GM18517 (cell line): Measurements from ENCODE around the gene CPHXL.

Source experiments
- ATAC-seq: cut with Tn5 transposase; IDR thresholded peaks from one replicate; pipeline ENCODE4 v1.9.1; 2021; ENCODE audit warnings: mild to moderate bottlenecking, moderate library complexity; ENCODE audit not compliant: unreplicated experiment

The CPHXL gene

DNA sequence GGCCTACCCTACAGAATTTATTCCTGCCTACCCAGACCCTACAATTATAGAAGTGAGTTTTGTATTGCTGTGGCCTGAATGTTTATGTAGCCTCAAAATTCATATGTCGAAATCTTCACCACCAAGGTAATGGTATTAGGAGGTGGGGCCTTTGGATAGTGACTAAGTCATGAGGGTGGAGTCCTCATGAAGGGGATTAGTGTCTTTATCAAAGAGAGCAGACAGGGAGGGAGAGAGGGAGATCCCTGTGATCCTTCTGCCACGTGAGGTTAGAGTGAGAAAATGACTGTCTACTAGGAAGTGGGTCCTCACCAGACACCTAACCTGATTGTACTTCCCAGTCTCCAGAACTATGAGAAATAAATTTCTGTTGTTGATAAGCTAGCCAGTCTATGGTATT lies 24.0 kb downstream of the CPHXL start:
- no peak for ATAC-seq

DNA sequence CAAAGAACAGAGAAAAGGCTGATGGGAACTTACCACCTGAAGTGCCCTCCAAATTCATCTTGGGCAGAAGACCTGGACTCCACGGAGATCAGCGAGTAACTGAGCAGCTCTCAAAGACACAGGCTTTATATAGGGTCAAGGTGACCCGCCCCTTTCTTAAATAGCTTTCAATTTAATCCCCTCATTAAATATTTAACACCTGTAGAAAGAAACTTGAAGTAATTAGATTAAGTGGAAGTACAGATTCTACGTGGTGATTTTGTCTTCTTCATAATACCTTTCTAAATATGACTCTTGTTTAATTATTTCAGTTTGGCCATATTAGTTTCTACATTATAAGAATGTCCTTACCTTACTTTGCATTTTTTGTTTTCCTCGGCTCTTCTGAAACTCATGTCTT lies 24.9 kb downstream of the CPHXL start, which contains the start of gene DUXB:
Gene DUXB, minus strand, starts transcription at position 101 of the 400 bp plus-strand sequence. Its CDS starts 43 bp downstream, at position 58.
- no peak for ATAC-seq

DNA sequence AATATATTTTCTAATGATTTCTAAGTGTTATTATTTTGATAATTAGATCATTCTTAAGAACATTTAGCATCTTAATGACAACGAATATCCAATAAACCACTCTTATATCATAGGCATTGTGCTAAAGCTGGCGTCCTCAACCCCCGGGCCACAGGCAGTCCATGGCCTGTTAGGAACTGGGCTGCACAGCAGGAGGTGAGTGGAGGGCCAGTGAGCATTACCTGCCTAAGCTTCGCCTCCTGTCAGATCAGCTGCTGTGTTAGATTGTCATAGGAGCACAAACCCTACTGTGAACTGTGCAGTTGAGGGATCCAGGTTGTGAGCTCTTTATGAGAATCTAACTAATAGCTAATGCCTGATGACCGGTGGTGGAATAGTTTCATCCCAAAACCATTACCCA lies 28.7 kb downstream of the CPHXL start:
- no peak for ATAC-seq

DNA sequence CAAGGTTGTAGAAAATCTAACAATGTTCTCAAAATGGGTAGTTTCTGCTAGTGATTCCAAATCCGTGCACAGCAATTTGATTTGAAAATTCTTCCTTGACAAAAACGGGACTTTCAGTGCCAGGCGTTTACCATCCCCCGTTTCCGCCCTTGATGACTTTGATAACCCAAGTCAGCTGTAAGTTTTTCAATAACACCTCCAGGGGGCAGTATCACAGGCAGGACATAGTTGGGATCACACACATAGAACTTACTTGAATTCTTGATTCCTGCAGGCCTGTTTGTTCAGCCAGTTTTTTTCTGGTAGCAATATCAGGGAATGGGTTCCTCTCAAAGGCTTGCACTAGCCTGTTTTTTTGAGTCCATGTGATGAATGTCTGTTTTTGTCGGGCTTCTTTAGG lies 30.6 kb downstream of the CPHXL start:
- ATAC-seq: no peak

DNA sequence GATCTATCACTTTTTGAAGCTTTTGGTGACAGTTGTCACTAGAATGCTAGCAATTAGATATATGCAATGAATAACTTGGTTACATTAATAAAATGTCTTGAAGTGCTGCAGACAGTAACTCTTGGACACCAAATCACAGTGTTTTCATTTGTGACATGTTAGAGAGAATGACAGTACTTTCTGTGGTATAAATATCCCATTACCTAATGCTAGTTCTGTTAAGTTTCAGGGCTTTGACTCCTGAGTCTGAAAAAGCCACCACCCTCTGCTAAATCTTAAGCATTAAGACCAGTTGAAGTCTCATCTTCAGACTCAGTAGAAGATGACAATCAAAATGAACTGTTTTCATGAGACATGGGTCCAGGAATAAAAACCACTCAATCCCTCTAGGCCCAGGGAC lies 38.9 kb downstream of the CPHXL start:
- no peak for ATAC-seq

DNA sequence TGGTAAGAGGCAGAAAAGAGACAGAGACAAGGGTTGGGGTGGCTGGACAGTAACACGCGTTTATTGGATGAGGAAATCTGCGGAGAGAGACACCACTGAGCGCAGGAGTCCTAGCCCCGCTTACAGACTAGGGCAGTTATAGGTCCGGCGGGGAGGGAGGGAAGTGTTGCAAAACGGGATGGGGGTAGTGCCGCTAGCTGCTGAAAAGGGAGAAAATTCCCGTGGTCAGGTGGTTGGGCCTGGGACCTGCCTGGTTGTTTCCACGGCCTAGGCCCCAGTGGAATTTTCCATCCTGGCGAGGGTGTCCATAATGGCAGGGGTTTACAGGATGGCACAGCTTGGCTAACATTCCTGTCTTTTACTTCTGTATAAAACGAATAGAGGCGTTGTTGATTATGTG lies 44.0 kb downstream of the CPHXL start:
- no peak for ATAC-seq

DNA sequence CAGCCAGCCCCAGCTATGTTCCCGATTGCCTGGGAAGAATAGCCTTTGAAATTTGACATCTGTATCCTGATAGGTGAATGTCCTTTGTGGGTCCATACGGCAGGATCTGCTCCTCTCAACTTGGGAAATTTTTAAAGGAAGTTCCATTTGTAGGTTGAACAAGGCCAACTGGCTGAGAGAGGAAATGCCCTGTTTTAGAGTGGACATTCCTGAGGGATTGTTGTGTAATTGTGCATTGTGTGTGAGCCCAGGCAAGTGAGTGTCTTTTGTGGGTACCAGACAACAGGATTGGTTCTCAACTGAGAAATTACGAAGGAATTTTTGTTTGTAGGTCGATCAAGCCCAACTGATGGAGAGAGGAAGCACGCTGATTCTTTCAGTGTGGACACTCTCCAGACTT lies 46.9 kb downstream of the CPHXL start:
- no peak for ATAC-seq

DNA sequence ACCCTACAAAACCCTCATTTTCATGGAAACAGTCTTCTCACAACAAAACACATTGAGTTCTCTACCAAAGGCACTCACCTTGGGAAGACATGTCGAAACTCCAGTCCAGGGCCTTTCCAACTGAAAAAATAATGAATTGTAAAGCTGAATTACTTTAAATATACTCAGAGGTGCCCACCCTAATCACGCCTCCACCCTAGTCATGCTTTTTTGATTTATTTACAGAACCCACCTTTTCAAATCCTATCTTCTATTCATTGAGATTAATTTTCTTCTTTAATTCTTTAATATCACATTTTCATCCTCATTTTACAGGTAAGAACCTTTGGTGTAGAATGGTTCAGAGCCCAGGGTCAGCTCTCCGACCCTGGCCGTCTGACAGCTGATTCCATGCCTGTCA lies 49.4 kb downstream of the CPHXL start, which contains the start of gene CPHXL2:
Gene CPHXL2, minus strand, starts transcription at position 101 of the 400 bp plus-strand sequence. Its CDS starts 10 bp downstream, at position 91.
- no peak for ATAC-seq

DNA sequence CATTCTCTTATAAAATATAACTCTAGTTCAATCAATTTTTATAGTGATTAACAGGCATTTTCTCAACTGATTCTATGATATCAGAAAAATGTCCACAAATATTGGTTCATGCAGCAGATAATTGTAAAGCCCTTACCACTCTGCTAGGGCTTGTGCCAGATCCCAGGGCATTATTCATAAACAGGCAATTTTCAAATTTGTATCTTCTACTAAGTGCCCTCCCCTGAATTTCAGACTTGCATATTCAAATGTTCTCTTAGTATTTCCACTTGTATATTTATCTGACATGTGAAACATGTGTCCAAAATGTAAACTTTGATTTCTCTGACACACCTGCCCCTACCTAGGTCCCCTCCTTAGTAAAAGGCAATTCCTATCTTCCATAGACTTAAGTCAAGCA lies 58.8 kb downstream of the CPHXL start:
- ATAC-seq: no peak
